SK-N-SH treated with all-trans-retinoic acid at 6 μM for 48 hours (cell line): ENCODE measurements around the gene GAS2L3.
A peak's percentile ranks its signal among the peaks of the same experiment; 100 is the strongest.

Experiments
- ATAC-seq: fragments of 200-7000 bp; cut with Tn5 transposase; 3 replicates; pipeline ENCODE4 v1.9.1; 2020; ENCODE audit warnings: mild to moderate bottlenecking, moderate library complexity
- ARNTL ChIP-seq: fragments of 450-650 bp; formaldehyde crosslinking; IDR thresholded peaks from 2 replicates; pipeline ENCODE4 v1.5.0; 2020; ENCODE audit warnings: low read depth, mild to moderate bottlenecking, moderate library complexity, borderline replicate concordance
- BACH2 ChIP-seq: fragments of 250-450 bp; sonication (Bioruptor Pico); IDR thresholded peaks from 2 replicates; pipeline ENCODE4 v1.9.0; 2021; ENCODE audit warnings: mild to moderate bottlenecking, borderline replicate concordance
- CREB5 ChIP-seq: fragments of 250-450 bp; sonication (Bioruptor Pico); IDR thresholded peaks from 2 replicates; pipeline ENCODE4 v1.5.1; 2020; ENCODE audit warnings: low read depth, mild to moderate bottlenecking, moderate library complexity
- CSDC2 ChIP-seq: fragments of 250-450 bp; sonication (Bioruptor Pico); IDR thresholded peaks from 2 replicates; pipeline ENCODE4 v1.5.0; 2020; ENCODE audit warnings: mild to moderate bottlenecking, moderate library complexity
- CSRNP3 ChIP-seq: fragments of 250-450 bp; sonication (Bioruptor Pico); IDR thresholded peaks from 2 replicates; pipeline ENCODE4 v1.5.1; 2021; ENCODE audit warnings: mild to moderate bottlenecking, moderate library complexity
- ESRRG ChIP-seq: fragments of 250-450 bp; sonication (Bioruptor Pico); IDR thresholded peaks from 2 replicates; pipeline ENCODE4 v1.6.1; 2021; ENCODE audit warnings: mild to moderate bottlenecking
- GLIS3 ChIP-seq: fragments of 250-450 bp; sonication (Bioruptor Pico); IDR thresholded peaks from 2 replicates; pipeline ENCODE4 v1.5.0; 2020; ENCODE audit warnings: mild to moderate bottlenecking, moderate library complexity
- ISL1 ChIP-seq: fragments of 250-450 bp; sonication (Bioruptor Pico); IDR thresholded peaks from 2 replicates; pipeline ENCODE4 v2.1.2; 2022; ENCODE audit warnings: mild to moderate bottlenecking, moderate library complexity
- OSR1 ChIP-seq: fragments of 250-450 bp; sonication (Bioruptor Pico); IDR thresholded peaks from 2 replicates; pipeline ENCODE4 v1.8.0; 2022; ENCODE audit warnings: moderate library complexity, mild to moderate bottlenecking, inconsistent platforms
- PATZ1 ChIP-seq: fragments of 250-450 bp; sonication (Bioruptor Pico); IDR thresholded peaks from 2 replicates; pipeline ENCODE4 v1.8.0; 2020; ENCODE audit warnings: mild to moderate bottlenecking, moderate library complexity, borderline replicate concordance
- POU6F1 ChIP-seq: fragments of 250-450 bp; sonication (Bioruptor Pico); IDR thresholded peaks from 2 replicates; pipeline ENCODE4 v1.8.0; 2021; ENCODE audit warnings: low read depth, mild to moderate bottlenecking, moderate library complexity, borderline replicate concordance
- PPARA ChIP-seq: fragments of 250-450 bp; sonication (Bioruptor Pico); IDR thresholded peaks from 2 replicates; pipeline ENCODE4 v1.5.0; 2020; ENCODE audit warnings: mild to moderate bottlenecking, borderline replicate concordance
- RARB ChIP-seq: fragments of 250-450 bp; sonication (Bioruptor Pico); IDR thresholded peaks from 2 replicates; pipeline ENCODE4 v1.8.0; 2021; ENCODE audit warnings: mild to moderate bottlenecking, moderate library complexity
- SNAI2 ChIP-seq: fragments of 250-450 bp; sonication (Bioruptor Pico); IDR thresholded peaks from 2 replicates; pipeline ENCODE4 v1.5.0; 2020; ENCODE audit warnings: mild to moderate bottlenecking, moderate library complexity
- TCF4 ChIP-seq: fragments of 250-450 bp; sonication (Bioruptor Pico); IDR thresholded peaks from 2 replicates; pipeline ENCODE4 v1.8.0; 2021; ENCODE audit warnings: mild to moderate bottlenecking, moderate library complexity, borderline replicate concordance
- TOX ChIP-seq: fragments of 250-450 bp; sonication (Bioruptor Pico); IDR thresholded peaks from 2 replicates; pipeline ENCODE4 v1.8.0; 2021; ENCODE audit warnings: mild to moderate bottlenecking, moderate library complexity, borderline replicate concordance
- TSHZ2 ChIP-seq: fragments of 250-450 bp; sonication (Bioruptor Pico); IDR thresholded peaks from 2 replicates; pipeline ENCODE4 v1.5.0; 2020; ENCODE audit warnings: mild to moderate bottlenecking, moderate library complexity
- ZC3H10 ChIP-seq: fragments of 250-450 bp; sonication (Bioruptor Pico); IDR thresholded peaks from 2 replicates; pipeline ENCODE4 v1.5.1; 2021; ENCODE audit warnings: mild to moderate bottlenecking, moderate library complexity
- ZFP3 ChIP-seq: fragments of 250-450 bp; sonication (Bioruptor Pico); IDR thresholded peaks from 2 replicates; pipeline ENCODE4 v1.5.0; 2020; ENCODE audit warnings: mild to moderate bottlenecking, moderate library complexity
- ZFP30 ChIP-seq: fragments of 450-650 bp; formaldehyde crosslinking; IDR thresholded peaks from 2 replicates; pipeline ENCODE4 v1.5.0; 2022; ENCODE audit warnings: mild to moderate bottlenecking, moderate library complexity
- ZNF565 ChIP-seq: fragments of 450-650 bp; formaldehyde crosslinking; conservative IDR thresholded peaks from 2 replicates; pipeline ENCODE4 v1.5.0; 2020; ENCODE audit warnings: low read depth, mild to moderate bottlenecking, moderate library complexity
- ZNF70 ChIP-seq: fragments of 450-650 bp; formaldehyde crosslinking; IDR thresholded peaks from 2 replicates; pipeline ENCODE4 v1.5.0; 2020; ENCODE audit warnings: mild to moderate bottlenecking, moderate library complexity
- ZNF8 ChIP-seq: fragments of 450-650 bp; formaldehyde crosslinking; IDR thresholded peaks from 2 replicates; pipeline ENCODE4 v1.5.0; 2020; ENCODE audit warnings: mild to moderate bottlenecking, moderate library complexity

Gene GAS2L3

GRCh38 chr12:100572184-100572583 is 1.3 kb upstream of the GAS2L3 start:
- TF ChIP-seq TOX (CRISPR knock-in tag), result no peak
- no peak for TF ChIP-seq ZNF70 (CRISPR knock-in tag)
- TF ChIP-seq ZFP30 (CRISPR knock-in tag), result no peak
- no peak for TF ChIP-seq OSR1 (CRISPR knock-in tag)
- TF ChIP-seq ZC3H10 (CRISPR knock-in tag), result no peak
- TF ChIP-seq SNAI2, result no peak
- no peak for TF ChIP-seq GLIS3 (CRISPR knock-in tag)
- TF ChIP-seq RARB (CRISPR knock-in tag), result no peak
- no peak for TF ChIP-seq ESRRG (CRISPR knock-in tag)
- no peak for TF ChIP-seq ARNTL (CRISPR knock-in tag)
- TF ChIP-seq ZNF565, result no peak
- TF ChIP-seq CSDC2 (CRISPR knock-in tag), result no peak
- no peak for TF ChIP-seq ZNF8 (CRISPR knock-in tag)
- no peak for TF ChIP-seq CSRNP3 (CRISPR knock-in tag)
- no peak for TF ChIP-seq POU6F1 (CRISPR knock-in tag)
- TF ChIP-seq TCF4 (CRISPR knock-in tag), result no peak
- TF ChIP-seq BACH2 (CRISPR knock-in tag), result no peak
- TF ChIP-seq PATZ1, result no peak
- TF ChIP-seq ZFP3 (CRISPR knock-in tag), result no peak

GRCh38 chr12:100574187-100575074 is 947 bp downstream of the GAS2L3 start:
- TF ChIP-seq ZFP30 (CRISPR knock-in tag), result no peak
- no peak for TF ChIP-seq BACH2 (CRISPR knock-in tag)
- TF ChIP-seq ZC3H10 (CRISPR knock-in tag), result no peak
- no peak for TF ChIP-seq ZFP3 (CRISPR knock-in tag)
- no peak for TF ChIP-seq ISL1 (CRISPR knock-in tag)
- TF ChIP-seq CSDC2 (CRISPR knock-in tag), result no peak
- no peak for TF ChIP-seq ESRRG (CRISPR knock-in tag)
- TF ChIP-seq PATZ1, result no peak
- TF ChIP-seq TCF4 (CRISPR knock-in tag), result no peak
- TF ChIP-seq TOX (CRISPR knock-in tag), result no peak
- no peak for TF ChIP-seq ZNF8 (CRISPR knock-in tag)
- TF ChIP-seq TSHZ2 (CRISPR knock-in tag), result no peak
- no peak for TF ChIP-seq RARB (CRISPR knock-in tag)
- no peak for TF ChIP-seq PPARA (CRISPR knock-in tag)
- no peak for TF ChIP-seq ZNF70 (CRISPR knock-in tag)
- TF ChIP-seq CREB5 (CRISPR knock-in tag), result no peak
- ATAC-seq, result peak; percentile 59

More at GRCh38 chr12:100572184-100572583, 1.3 kb upstream of the GAS2L3 start:
- no peak for ATAC-seq
